DND-41 (cell line): ENCODE data around the gene COMMD6.

Experiments
- CTCF ChIP-seq: IDR thresholded peaks from 2 replicates; pipeline ENCODE4 v1.5.1; 2012; ENCODE audit warnings: borderline replicate concordance, low read length, moderate library complexity, mild to moderate bottlenecking; ENCODE audit not compliant: poor library complexity, severe bottlenecking; ENCODE audit errors: extremely low read depth
- EZH2 ChIP-seq: IDR thresholded peaks from 3 replicates; pipeline ENCODE4 v1.6.1; 2012; ENCODE audit warnings: borderline replicate concordance, low read depth, mild to moderate bottlenecking, moderate library complexity, low read length, inconsistent platforms; ENCODE audit not compliant: severe bottlenecking

- no peak for TF ChIP-seq CTCF
- TF ChIP-seq EZH2: no peak
These were observed 48.0 kb downstream of the COMMD6 start for GRCh38 chr13:75489502-75490263.
